A549 (cell line): ENCODE results near the gene LRRC47. TPM values are rescaled to one million over a fixed set of nuclear protein-coding genes. Genes with fewer than 3 reads are reported as not detected.

Experiments
- ATAC-seq, 2 experiments: fragments of 200-7000 bp in 1 of 2; fragments of >200 bp in 1 of 2; cut with Nextera tagmentation in 1 of 2; cut with Tn5 transposase in 1 of 2; 3 replicates each; pipeline versions ENCODE4 v1.8.0 to v1.9.1; 2018 to 2020; ENCODE audit warnings: mild to moderate bottlenecking in 1 of 2, moderate library complexity in 1 of 2
- CTCF ChIA-PET: fragments of 300-600 bp; sonication (Branson Sonifier 250); formaldehyde crosslinking; extraction: SDS; loops from one replicate; lab custom pipeline; 2021; ENCODE audit warnings: antibody characterized with exemption, inconsistent platforms; lab: Yijun Ruan, JAX
- POLR2A ChIA-PET: fragments of 350-600 bp; formaldehyde crosslinking; extraction: SDS; loops from one replicate; lab custom pipeline; 2021; ENCODE audit warnings: antibody characterized with exemption, inconsistent platforms; lab: Yijun Ruan, JAX
- DNase-seq, 2 experiments: peaks; one replicate each; pipeline versions ENCODE4 v3.0.0 to v3.0.0-alpha.2; 2011 to 2016; ENCODE audit warnings: low read depth in 1 of 2, low spot score in 1 of 2
- FAIRE-seq: peaks from 2 replicates; lab custom pipeline; 2011; peaks lifted over from hg19 to GRCh38; lab: Jason Lieb, UNC
- H3K27ac ChIP-seq, 2 experiments: fragments of >200 bp; sonication (Bioruptor Twin); formaldehyde crosslinking; 3 replicates each; pipeline ENCODE4 v1.5.1; 2016 to 2017
- H3K4me1 ChIP-seq: fragments of >200 bp; sonication (Bioruptor Twin); formaldehyde crosslinking; 3 replicates; pipeline ENCODE4 v1.6.1; 2016
- H3K4me2 ChIP-seq: fragments of >200 bp; sonication (Bioruptor Twin); formaldehyde crosslinking; 3 replicates; pipeline ENCODE4 v1.6.1; 2016
- H3K4me3 ChIP-seq: fragments of >200 bp; sonication (Bioruptor Twin); formaldehyde crosslinking; 3 replicates; pipeline ENCODE4 v1.5.1; 2016
- H3K9me3 ChIP-seq: fragments of >200 bp; sonication (Bioruptor Twin); formaldehyde crosslinking; 3 replicates; pipeline ENCODE4 v1.6.1; 2016
- BHLHE40 ChIP-seq: IDR thresholded peaks from 2 replicates; pipeline ENCODE4 v1.6.1; 2012; ENCODE audit warnings: low read depth, low read length, inconsistent platforms
- CBX2 ChIP-seq: fragments of 200-600 bp; sonication (generic); IDR thresholded peaks from 2 replicates; pipeline ENCODE4 v1.6.1; 2016; ENCODE audit warnings: low read depth, mild to moderate bottlenecking, borderline replicate concordance
- CBX8 ChIP-seq: fragments of 200-600 bp; sonication (generic); IDR thresholded peaks from 2 replicates; pipeline ENCODE4 v1.6.1; 2016
- CEBPB ChIP-seq, 2 experiments: fragments of >200 bp in 1 of 2; sonication (Bioruptor Twin) in 1 of 2; formaldehyde crosslinking in 1 of 2; IDR thresholded peaks; 2 replicates each; pipeline ENCODE4 v1.6.1; 2012 to 2016
- CHD2 ChIP-seq: fragments of 150-350 bp; IDR thresholded peaks from 2 replicates; pipeline ENCODE4 v1.6.1; 2014; ENCODE audit warnings: low read length; ENCODE audit not compliant: partially characterized antibody
- EHMT2 ChIP-seq: fragments of 200-600 bp; sonication (generic); IDR thresholded peaks from 2 replicates; pipeline ENCODE4 v1.6.1; 2016; ENCODE audit warnings: antibody characterized with exemption, low read depth, mild to moderate bottlenecking, moderate library complexity
- ESRRA ChIP-seq: fragments of 150-350 bp; IDR thresholded peaks from 2 replicates; pipeline ENCODE4 v1.6.1; 2014; ENCODE audit warnings: mild to moderate bottlenecking, low read length, borderline replicate concordance
- FOSL2 ChIP-seq, 2 experiments: fragments of 450-650 bp in 1 of 2; fragments of >200 bp in 1 of 2; sonication (Bioruptor Twin) in 1 of 2; formaldehyde crosslinking; IDR thresholded peaks; 2 replicates each; pipeline versions ENCODE4 v1.5.0 to v1.6.1; 2016 to 2020; ENCODE audit warnings: mild to moderate bottlenecking in 1 of 2, moderate library complexity in 1 of 2
- FOXS1 ChIP-seq: fragments of 250-450 bp; sonication (Bioruptor Pico); IDR thresholded peaks from 2 replicates; pipeline ENCODE4 v1.5.0; 2020; ENCODE audit warnings: mild to moderate bottlenecking, moderate library complexity
- GATA3 ChIP-seq: IDR thresholded peaks from 2 replicates; pipeline ENCODE4 v1.6.1; 2012; ENCODE audit warnings: borderline replicate concordance
- HDAC2 ChIP-seq: fragments of 200-600 bp; sonication (generic); IDR thresholded peaks from 2 replicates; pipeline ENCODE4 v1.6.1; 2016
- HOXB5 ChIP-seq: fragments of 250-450 bp; sonication (Bioruptor Pico); IDR thresholded peaks from 2 replicates; pipeline ENCODE4 v1.5.0; 2020; ENCODE audit warnings: mild to moderate bottlenecking, moderate library complexity
- JUNB ChIP-seq: fragments of >200 bp; sonication (Bioruptor Twin); formaldehyde crosslinking; IDR thresholded peaks from 2 replicates; pipeline ENCODE4 v1.6.1; 2016
- MAFK ChIP-seq: fragments of 450-650 bp; IDR thresholded peaks from 2 replicates; pipeline ENCODE4 v1.6.1; 2014; ENCODE audit not compliant: partially characterized antibody
- MAZ ChIP-seq: fragments of 150-350 bp; IDR thresholded peaks from 2 replicates; pipeline ENCODE4 v1.6.1; 2014; ENCODE audit warnings: antibody characterized with exemption, low read depth, low read length, borderline replicate concordance
- NFE2L2 ChIP-seq: fragments of 150-350 bp; conservative IDR thresholded peaks from 2 replicates; pipeline ENCODE4 v1.6.1; 2014; ENCODE audit warnings: low read length
- PHF8 ChIP-seq: fragments of 200-600 bp; sonication (generic); IDR thresholded peaks from 2 replicates; pipeline ENCODE4 v1.6.1; 2016; ENCODE audit warnings: low read depth, mild to moderate bottlenecking, antibody characterized with exemption, moderate library complexity, borderline replicate concordance
- RAD21 ChIP-seq, 2 experiments: fragments of >200 bp in 1 of 2; sonication (Bioruptor Twin) in 1 of 2; formaldehyde crosslinking in 1 of 2; IDR thresholded peaks in 1 of 2; conservative IDR thresholded peaks in 1 of 2; 2 replicates in 1 of 2; 3 replicates in 1 of 2; pipeline ENCODE4 v1.6.1; 2012 to 2018; ENCODE audit warnings: inconsistent platforms in 1 of 2
- RARB ChIP-seq: fragments of 250-450 bp; sonication (Bioruptor Pico); IDR thresholded peaks from 2 replicates; pipeline ENCODE4 v1.8.0; 2021; ENCODE audit warnings: mild to moderate bottlenecking, moderate library complexity
- TFCP2L1 ChIP-seq: fragments of 250-450 bp; sonication (Bioruptor Pico); IDR thresholded peaks from 2 replicates; pipeline ENCODE4 v1.5.0; 2021; ENCODE audit warnings: mild to moderate bottlenecking
- ZSCAN20 ChIP-seq: fragments of 250-450 bp; sonication (Bioruptor Pico); IDR thresholded peaks from 2 replicates; pipeline ENCODE4 v1.8.0; 2022; ENCODE audit warnings: mild to moderate bottlenecking, moderate library complexity
- WGBS: methylation state at CpG from one replicate; pipeline ENCODE4 v1.1.6; 2017; ENCODE audit errors: missing lambda C conversion rate; 5-methylcytosine and 5-hydroxymethylcytosine counted together
- polyA plus RNA-seq, 4 experiments: library from polyadenylated mRNA; depleted of rRNA in 3 of 4; stranded (reverse); fragments of >200 nt; fragmentation: RNase III in 1 of 4; extraction: RNeasy Plus Mini Kit Qiagen cat#74134 plus additional on column Dnase treatment in 1 of 4; gene quantifications; 2 replicates in 3 of 4; 3 replicates in 1 of 4; pipeline ENCODE4 v1.2.3, GENCODE V29; 2011 to 2017
- TF ChIP-seq, protein P1 (sequence below): fragments of 250-450 bp; sonication (Bioruptor Pico); IDR thresholded peaks from 2 replicates; pipeline ENCODE4 v1.5.0; 2020; ENCODE audit warnings: low read depth, mild to moderate bottlenecking, moderate library complexity
- TF ChIP-seq, protein P2 (sequence below): fragments of 450-650 bp; IDR thresholded peaks from 2 replicates; pipeline ENCODE4 v1.6.1; 2014; ENCODE audit warnings: antibody characterized with exemption
- TF ChIP-seq, protein P3 (sequence below): fragments of >200 bp; sonication (Bioruptor Twin); formaldehyde crosslinking; IDR thresholded peaks from 3 replicates; pipeline ENCODE4 v1.6.1; 2016
- TF ChIP-seq, protein P4 (sequence below): IDR thresholded peaks from 2 replicates; pipeline ENCODE4 v1.6.1; 2012

Gene LRRC47
- polyA plus RNA-seq, 2 of the 4 experiments (the other 2 are of a cell fraction): 28.5 to 41.6 TPM

DNA sequence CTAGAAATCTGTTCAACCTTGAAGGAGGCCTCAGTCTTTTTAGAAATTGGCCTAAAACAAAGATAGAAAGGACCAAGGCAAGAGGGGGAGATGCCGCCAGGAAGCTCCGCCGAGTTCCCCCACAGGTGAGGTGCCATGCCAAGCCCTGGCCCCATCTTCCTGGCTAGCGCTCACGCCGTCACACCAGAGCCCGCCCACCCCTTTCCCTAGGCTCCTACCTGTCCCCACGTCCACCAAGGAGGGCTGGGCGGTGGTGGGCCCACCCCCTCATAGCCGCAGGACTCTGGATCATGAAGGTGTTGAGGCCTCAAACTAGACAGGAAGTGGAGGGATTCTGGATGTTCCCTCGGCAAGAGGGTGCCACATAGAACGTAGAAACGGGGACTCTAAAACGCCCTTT, 59.6 kb downstream of the LRRC47 start:
- POLR2A ChIA-PET: no interaction called here
- no peak for DNase-seq
- Histone ChIP-seq H3K27ac (no peak overlapping the region), H3K4me1 (no peaks in the 10 kb centered on the region), H3K4me2 (no peak overlapping the region), H3K9me3 (no peaks in the 10 kb centered on the region), H3K4me3 (no peak overlapping the region)
- ATAC-seq: no peak
- no peak for FAIRE-seq
- TF ChIP-seq RARB (CRISPR knock-in tag): no peak
- WGBS: 94% methylated on average over 6 of the region's 14 CpGs
- CTCF ChIA-PET: interaction anchor here (4.7 kb wide), 1 partner anchor 13 kb away, joined by 22 read pairs; no protein-coding TSS in a partner anchor

DNA sequence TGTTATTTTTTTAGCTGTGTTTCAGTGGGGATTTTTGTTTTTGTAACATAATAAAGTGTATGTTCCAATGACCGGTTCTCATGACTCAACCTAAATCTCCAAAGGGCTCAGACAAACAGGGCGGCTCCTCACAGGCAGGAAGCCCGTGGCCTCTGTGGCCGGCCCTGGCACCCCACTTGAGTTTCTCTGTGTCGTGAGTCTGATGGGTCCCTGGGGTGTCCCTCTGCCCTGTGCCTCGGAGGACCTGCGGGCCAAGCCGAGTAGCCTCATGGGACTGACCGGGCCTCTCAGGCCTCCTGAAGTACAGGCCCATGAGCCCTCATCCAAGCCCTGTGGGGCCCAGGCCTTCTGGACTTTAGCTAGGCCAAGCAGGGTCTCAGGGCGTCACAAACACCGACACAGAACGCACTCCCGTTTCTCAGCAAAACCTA, 60.2 kb downstream of the LRRC47 start:
- FAIRE-seq (no peak), ATAC-seq (no peak)

DNA sequence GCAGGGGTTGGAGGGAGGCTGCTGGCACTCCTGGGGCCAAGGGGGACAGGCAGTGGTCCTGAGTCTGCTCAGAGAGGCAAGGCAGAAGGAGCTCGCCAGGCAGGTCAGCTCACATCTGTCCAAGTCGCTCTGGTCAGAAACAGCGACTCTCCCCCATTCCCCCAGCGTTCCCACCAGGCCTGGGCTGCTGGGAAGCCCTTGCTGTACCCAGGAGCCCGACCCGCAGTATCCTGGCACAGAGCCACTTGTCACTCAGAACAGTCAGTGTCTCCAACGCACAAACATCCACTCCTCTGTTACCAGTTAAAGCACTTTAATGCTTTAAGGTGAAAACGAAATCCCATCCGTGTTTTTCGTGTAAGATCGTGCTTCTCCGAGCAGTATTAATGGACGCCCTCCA, 60.6 kb downstream of the LRRC47 start:
- FAIRE-seq (no peak), ATAC-seq (no peak), DNase-seq (no peak)
- Histone ChIP-seq H3K9me3 (no peaks in the 10 kb centered on the region), H3K4me3 (no peak overlapping the region), H3K27ac (no peak overlapping the region), H3K4me1 (no peaks in the 10 kb centered on the region), H3K4me2 (no peak overlapping the region)
- ChIA-PET POLR2A (no interaction called here), CTCF (interaction anchor here (1.4 to 4.7 kb wide), 2 partner anchors 12 to 282 kb away, joined by 3 to 22 read pairs; no protein-coding TSS in a partner anchor)
- no peak for TF ChIP-seq ZSCAN20 (CRISPR knock-in tag)
- TF ChIP-seq GATA3: no peak
- TF ChIP-seq HOXB5: no peak
- TF ChIP-seq, protein P1, sequence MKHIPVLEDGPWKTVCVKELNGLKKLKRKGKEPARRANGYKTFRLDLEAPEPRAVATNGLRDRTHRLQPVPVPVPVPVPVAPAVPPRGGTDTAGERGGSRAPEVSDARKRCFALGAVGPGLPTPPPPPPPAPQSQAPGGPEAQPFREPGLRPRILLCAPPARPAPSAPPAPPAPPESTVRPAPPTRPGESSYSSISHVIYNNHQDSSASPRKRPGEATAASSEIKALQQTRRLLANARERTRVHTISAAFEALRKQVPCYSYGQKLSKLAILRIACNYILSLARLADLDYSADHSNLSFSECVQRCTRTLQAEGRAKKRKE (CRISPR knock-in tag): no peak
- TF ChIP-seq MAZ: no peak
- no peak for TF ChIP-seq NFE2L2
- TF ChIP-seq, protein P2, sequence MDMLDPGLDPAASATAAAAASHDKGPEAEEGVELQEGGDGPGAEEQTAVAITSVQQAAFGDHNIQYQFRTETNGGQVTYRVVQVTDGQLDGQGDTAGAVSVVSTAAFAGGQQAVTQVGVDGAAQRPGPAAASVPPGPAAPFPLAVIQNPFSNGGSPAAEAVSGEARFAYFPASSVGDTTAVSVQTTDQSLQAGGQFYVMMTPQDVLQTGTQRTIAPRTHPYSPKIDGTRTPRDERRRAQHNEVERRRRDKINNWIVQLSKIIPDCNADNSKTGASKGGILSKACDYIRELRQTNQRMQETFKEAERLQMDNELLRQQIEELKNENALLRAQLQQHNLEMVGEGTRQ: no peak
- TF ChIP-seq CEBPB (IDR thresholded peaks at IDR 0.05): no peak
- no peak for TF ChIP-seq TFCP2L1
- TF ChIP-seq BHLHE40: no peak
- TF ChIP-seq ESRRA: no peak
- TF ChIP-seq, protein P3, sequence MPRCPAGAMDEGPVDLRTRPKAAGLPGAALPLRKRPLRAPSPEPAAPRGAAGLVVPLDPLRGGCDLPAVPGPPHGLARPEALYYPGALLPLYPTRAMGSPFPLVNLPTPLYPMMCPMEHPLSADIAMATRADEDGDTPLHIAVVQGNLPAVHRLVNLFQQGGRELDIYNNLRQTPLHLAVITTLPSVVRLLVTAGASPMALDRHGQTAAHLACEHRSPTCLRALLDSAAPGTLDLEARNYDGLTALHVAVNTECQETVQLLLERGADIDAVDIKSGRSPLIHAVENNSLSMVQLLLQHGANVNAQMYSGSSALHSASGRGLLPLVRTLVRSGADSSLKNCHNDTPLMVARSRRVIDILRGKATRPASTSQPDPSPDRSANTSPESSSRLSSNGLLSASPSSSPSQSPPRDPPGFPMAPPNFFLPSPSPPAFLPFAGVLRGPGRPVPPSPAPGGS: no peak
- TF ChIP-seq FOSL2 (IDR thresholded peaks at IDR 0.05): no peak
- no peak for TF ChIP-seq FOSL2 (CRISPR knock-in tag; IDR thresholded peaks at IDR 0.05)
- no peak for TF ChIP-seq RAD21 (conservative IDR thresholded peaks at IDR 0.05 in 1 of 2, IDR thresholded peaks at IDR 0.05 in 1 of 2)
- TF ChIP-seq CHD2: no peak
- TF ChIP-seq, protein P4, sequence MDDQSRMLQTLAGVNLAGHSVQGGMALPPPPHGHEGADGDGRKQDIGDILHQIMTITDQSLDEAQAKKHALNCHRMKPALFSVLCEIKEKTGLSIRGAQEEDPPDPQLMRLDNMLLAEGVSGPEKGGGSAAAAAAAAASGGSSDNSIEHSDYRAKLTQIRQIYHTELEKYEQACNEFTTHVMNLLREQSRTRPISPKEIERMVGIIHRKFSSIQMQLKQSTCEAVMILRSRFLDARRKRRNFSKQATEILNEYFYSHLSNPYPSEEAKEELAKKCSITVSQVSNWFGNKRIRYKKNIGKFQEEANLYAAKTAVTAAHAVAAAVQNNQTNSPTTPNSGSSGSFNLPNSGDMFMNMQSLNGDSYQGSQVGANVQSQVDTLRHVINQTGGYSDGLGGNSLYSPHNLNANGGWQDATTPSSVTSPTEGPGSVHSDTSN: no peak
- no peak for TF ChIP-seq CBX2
- WGBS: 79% methylated on average over 9 of the region's 13 CpGs

More for the DNA sequence above, 60.2 kb downstream of the LRRC47 start:
- POLR2A ChIA-PET: no interaction called here
- H3K27ac ChIP-seq: no peak overlapping the region
- no peak overlapping the region for H3K4me2 ChIP-seq
- no peak for DNase-seq
- no peaks in the 10 kb centered on the region for H3K9me3 ChIP-seq
- H3K4me1 ChIP-seq: no peaks in the 10 kb centered on the region
- WGBS: 90% methylated on average over 8 of the region's 13 CpGs
- no peak overlapping the region for H3K4me3 ChIP-seq
- TF ChIP-seq HDAC2 (no peak), JUNB (no peak), RAD21 (conservative IDR thresholded peaks at IDR 0.05 in 1 of 2, IDR thresholded peaks at IDR 0.05 in 1 of 2) (no peak), CBX8 (no peak), EHMT2 (no peak), TFCP2L1 (no peak), FOXS1 (CRISPR knock-in tag) (no peak), FOSL2 (IDR thresholded peaks at IDR 0.05) (no peak), FOSL2 (CRISPR knock-in tag; IDR thresholded peaks at IDR 0.05) (no peak), PHF8 (no peak), MAFK (no peak)
- CTCF ChIA-PET: interaction anchor here (1.4 to 4.7 kb wide), 2 partner anchors 12 to 283 kb away, joined by 3 to 22 read pairs; no protein-coding TSS in a partner anchor
